ENCODE data around the gene ZNF335. TPM values are rescaled to one million over a fixed set of nuclear protein-coding genes. Genes with fewer than 3 reads are reported as not detected.

The ZNF335 gene, protein sequence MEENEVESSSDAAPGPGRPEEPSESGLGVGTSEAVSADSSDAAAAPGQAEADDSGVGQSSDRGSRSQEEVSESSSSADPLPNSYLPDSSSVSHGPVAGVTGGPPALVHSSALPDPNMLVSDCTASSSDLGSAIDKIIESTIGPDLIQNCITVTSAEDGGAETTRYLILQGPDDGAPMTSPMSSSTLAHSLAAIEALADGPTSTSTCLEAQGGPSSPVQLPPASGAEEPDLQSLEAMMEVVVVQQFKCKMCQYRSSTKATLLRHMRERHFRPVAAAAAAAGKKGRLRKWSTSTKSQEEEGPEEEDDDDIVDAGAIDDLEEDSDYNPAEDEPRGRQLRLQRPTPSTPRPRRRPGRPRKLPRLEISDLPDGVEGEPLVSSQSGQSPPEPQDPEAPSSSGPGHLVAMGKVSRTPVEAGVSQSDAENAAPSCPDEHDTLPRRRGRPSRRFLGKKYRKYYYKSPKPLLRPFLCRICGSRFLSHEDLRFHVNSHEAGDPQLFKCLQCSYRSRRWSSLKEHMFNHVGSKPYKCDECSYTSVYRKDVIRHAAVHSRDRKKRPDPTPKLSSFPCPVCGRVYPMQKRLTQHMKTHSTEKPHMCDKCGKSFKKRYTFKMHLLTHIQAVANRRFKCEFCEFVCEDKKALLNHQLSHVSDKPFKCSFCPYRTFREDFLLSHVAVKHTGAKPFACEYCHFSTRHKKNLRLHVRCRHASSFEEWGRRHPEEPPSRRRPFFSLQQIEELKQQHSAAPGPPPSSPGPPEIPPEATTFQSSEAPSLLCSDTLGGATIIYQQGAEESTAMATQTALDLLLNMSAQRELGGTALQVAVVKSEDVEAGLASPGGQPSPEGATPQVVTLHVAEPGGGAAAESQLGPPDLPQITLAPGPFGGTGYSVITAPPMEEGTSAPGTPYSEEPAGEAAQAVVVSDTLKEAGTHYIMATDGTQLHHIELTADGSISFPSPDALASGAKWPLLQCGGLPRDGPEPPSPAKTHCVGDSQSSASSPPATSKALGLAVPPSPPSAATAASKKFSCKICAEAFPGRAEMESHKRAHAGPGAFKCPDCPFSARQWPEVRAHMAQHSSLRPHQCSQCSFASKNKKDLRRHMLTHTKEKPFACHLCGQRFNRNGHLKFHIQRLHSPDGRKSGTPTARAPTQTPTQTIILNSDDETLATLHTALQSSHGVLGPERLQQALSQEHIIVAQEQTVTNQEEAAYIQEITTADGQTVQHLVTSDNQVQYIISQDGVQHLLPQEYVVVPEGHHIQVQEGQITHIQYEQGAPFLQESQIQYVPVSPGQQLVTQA (N-terminal part only)
- polyA plus RNA-seq (ENCODE audit: insufficient read length), result 14.4 TPM
- long read RNA-seq, donor 1, partial matches to known transcripts, result 9 of 9 reads
- long read RNA-seq, donor 1, other reads (novel, unspliced or antisense), result 0 of 9 reads
- long read RNA-seq, donor 2, partial matches to known transcripts, result 0 of 1 reads
- long read RNA-seq, donor 2, other reads (novel, unspliced or antisense), result 0 of 1 reads
- long read RNA-seq, donor 3, full-length matches to known transcripts, result 1 of 1 reads
- long read RNA-seq, donor 3, partial matches to known transcripts, result 0 of 1 reads
- long read RNA-seq, donor 3, other reads (novel, unspliced or antisense), result 0 of 1 reads
- long read RNA-seq, donor 4, result 0 reads
- long read RNA-seq, donor 5, partial matches to known transcripts, result 5 of 5 reads
- long read RNA-seq, donor 5, other reads (novel, unspliced or antisense), result 0 of 5 reads
- long read RNA-seq, donor 6, result 0 reads
- long read RNA-seq, donor 7, result 0 reads
- long read RNA-seq, donor 8, result 0 reads

DNA sequence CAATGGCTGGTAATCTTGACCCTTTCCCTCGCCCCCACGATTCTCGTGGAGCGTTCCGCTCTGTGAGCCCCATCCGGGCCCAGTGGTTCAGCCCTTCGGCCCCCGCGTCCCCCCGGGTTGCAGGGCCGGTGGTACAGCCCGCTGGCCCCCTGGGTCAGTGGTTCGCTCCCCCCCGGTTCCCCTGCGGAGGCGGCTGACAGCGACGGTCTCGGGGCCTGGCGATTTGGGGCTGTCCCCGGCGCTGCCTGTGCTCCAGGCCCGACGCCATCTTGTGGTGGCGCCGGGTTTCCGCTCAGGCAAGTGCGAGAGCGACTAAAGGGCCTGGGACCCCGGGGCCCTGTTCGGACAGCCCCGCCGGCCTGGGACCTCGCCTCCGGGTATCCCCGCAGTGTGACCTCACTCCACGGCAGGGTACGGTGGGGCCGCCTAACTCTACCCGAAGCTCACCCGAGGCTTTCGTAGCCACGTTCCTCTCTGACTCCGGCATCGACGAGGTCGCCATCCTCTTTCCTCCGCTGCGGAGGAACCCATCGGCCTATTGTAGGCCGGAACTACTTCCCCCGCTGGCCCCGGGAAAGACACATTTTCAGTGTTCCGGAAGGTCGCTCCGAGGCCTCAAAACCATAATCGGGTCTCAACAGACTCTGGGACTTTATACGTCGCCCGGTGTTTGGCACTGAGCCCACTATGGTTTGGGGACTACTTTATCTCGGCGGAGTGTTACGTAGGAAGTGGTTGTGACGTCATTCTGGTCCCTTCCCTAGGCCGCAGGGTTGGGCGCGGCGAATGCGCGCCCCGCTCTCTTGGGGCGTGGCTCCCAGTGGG is at the start of gene ZNF335:
TSS of gene ZNF335 (minus strand) at position 529 of the 825 bp plus-strand sequence. CDS start 793 bp downstream, outside the sequence.
- peak; percentile 96 for DNase-seq

DNA sequence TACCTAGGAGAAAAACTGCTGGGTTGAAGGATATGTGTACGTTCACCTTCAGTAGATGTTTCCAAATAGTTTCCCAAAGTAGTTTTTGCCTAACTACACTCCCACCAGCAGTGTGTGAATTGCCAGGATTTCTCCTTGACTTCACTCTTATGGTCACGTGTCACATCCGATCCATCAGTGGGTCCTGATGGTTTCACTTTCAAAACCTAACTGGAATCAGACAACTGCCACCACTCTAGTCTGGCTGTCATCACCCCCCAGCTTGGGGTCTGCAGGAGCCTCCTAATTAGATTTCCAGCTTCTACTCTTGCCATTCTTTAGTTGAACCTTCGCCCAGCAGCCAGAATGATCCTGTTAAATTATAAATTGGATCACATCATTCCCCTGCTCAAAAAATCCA is 48.6 kb upstream of the ZNF335 start:
- DNase-seq, result no peak

DNA sequence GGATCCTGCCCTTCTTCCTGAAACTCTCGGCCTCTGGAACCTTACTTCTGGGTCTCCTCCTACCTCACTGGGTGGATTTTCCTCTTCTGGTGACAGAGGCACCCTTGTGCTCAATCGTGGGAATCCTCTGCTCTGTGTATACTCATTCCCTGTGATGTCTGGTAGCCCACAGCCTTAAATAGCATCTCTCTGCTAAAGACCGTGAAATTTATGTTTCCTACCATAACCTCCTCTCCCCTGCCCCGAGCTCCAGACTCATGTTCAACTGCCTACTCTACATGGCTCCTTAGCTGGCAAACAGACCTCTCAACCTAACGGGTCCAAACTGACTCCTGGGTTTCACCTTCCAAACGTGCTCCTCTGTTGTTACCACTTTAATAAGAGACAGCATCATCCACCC is 46.6 kb upstream of the ZNF335 start:
- no peak for DNase-seq

DNA sequence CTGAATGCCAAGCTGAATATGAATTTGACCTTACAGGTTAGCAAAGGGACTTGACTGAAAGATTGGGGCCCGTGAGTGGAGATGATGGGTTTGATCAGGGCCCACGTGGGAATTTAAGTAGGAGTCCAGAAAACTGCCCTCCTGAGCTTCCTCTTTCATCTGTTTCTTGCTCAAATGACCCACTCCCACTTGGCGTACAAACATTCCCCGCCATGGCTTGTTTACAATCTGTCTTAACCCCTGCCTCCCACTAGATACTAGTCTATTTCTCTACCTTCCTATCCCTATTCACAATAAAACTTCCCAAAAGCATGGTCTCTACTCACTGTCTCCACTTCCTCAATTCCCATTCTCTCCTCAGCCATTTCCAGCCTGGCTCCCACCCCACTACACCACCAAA is 46.1 kb upstream of the ZNF335 start:
- DNase-seq, result no peak

DNA sequence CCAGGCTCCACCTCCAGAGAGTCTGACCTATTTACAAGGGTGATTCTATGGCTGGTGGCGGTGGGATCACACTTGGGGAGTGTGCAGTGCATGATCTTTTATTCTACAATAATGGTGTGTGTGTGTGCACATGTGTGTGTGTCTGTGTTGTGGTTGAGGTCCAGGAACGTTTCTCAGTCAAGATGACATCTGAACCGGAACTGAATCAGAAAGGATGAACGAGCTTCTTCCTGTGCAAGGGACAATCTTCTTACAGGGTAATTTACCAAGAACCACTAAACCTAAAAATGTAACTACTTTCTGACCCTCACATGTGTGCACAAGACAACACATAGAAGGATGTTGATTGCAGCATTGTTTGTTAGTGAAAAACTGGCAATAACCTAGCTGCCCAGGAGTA is 45.3 kb upstream of the ZNF335 start:
- DNase-seq, result no peak

DNA sequence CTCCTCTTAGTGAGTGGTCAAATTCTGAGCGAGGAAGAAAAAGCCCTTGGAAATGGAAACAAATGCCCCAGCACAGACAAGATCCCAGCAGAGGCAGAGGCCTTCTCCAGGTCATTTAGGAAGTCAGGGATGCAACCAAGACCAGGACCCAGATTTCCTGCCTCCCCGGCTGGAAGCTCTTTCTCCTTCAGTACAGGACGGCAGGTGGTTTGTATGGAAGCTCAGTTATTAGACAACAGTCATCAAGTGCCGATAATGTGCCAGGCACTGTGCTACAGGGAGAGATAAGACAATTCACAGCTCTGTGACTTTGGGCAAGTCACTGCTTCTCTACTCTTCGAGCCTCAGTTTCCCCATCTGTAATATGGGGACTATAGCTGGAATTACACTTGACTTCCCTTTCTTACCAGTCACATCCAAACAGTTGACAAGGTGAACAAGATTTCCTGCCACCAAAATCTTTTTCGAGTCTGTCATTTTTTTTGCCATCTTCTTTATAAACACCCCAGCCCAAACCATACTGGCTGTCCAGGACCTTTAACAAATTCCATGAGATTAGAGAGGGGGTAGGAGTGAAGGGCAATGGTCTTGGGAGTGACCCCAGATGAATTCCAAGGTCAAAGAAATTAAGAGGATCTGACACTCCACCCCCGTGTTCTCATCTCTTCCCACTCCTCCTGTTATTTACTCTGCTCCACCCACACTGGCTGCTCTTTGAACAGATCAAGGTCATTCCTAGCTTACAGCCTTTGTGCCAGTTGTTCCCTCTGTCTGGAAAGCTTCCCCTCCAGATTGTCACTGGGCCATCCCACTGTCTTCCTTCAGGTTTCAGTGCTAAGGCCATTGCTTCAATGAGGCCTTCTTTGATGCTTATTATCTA is 42.8 kb upstream of the ZNF335 start:
- no peak for DNase-seq

DNA sequence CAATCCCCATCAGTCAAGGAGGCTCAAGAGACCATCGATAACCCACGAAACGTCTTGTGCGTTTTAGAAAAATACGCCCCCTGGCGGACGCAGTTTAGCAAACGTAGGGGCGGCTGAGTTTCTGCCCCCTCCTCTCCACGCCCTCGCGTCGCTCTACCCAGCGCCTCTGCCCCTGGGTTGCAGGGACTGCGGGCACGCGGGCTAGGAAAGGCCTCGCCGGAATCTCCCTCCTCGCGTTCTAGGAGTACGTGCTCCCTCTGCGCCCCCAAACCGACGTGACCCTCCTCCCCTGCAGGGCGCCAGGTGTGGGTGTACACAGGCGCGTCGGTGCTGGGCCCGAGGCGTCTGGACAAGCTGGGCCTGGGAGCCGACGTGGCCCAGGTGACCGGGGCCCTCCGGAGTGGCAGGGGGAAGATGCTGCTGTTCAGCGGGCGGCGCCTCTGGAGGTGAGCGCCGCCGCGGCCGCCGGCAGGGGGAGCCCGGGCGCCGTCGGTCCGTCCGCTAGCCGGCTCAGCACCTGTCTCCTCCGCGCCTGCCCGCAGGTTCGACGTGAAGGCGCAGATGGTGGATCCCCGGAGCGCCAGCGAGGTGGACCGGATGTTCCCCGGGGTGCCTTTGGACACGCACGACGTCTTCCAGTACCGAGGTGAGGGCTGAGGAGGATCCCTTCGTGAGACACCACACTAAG is 42.0 kb upstream of the ZNF335 start:
- no peak for DNase-seq

DNA sequence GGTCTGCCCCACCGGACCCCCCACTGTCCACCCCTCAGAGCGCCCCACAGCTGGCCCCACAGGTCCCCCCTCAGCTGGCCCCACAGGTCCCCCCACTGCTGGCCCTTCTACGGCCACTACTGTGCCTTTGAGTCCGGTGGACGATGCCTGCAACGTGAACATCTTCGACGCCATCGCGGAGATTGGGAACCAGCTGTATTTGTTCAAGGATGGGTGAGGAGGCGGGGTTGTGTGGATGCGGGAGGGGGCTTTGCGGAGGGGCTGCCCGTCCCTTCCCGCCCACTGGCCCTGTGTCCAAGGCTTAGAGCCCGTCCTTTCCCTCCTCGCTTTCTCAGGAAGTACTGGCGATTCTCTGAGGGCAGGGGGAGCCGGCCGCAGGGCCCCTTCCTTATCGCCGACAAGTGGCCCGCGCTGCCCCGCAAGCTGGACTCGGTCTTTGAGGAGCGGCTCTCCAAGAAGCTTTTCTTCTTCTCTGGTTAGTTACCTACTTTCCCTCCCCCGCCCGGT is 41.4 kb upstream of the ZNF335 start:
- DNase-seq, result no peak

DNA sequence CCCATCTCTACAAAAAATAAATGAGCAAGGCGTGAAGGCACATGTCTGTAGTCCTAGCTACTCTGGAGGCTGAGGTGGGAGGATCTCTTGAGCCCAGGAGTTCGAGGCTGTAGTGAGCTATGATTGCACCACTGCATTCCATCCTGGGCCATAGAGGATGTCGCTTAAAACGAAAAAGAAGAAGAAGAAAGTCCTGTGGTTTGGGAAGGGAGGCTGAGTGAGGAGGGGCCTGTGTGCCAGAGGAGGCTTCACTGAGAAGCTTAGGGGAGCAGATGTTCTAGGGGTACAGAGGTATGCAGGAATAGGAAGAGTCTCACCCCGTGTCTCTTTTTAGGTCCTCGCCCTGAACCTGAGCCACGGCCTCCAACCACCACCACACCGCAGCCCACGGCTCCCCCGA is 40.9 kb upstream of the ZNF335 start:
- no peak for DNase-seq

DNA sequence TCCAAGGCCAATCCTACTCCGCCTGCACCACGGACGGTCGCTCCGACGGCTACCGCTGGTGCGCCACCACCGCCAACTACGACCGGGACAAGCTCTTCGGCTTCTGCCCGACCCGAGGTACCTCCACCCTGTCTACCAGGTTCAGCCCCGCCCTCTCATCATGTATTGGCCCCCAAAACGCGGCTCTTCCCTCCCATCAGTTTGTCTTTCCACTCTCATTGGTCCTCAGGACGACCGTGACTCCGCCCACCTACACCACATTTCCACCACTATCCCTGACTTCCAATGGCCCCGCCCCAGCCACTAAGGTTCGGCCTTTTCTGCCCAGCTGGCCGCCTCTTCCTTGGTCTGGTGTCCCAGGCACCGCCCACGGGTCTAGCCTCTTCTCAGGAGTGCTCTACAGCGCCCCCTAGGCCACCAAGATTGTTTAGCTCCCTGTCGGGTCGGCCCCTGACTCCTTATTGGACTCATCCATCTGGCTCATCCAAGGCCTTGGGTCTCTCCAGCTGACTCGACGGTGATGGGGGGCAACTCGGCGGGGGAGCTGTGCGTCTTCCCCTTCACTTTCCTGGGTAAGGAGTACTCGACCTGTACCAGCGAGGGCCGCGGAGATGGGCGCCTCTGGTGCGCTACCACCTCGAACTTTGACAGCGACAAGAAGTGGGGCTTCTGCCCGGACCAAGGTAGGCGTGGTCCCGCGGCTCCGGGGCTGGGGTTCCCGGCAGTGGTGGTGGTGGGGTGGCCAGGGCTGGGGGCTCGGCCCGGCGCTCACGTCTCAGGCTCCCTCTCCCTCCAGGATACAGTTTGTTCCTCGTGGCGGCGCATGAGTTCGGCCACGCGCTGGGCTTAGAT is 39.9 kb upstream of the ZNF335 start:
- DNase-seq, result no peak

DNA sequence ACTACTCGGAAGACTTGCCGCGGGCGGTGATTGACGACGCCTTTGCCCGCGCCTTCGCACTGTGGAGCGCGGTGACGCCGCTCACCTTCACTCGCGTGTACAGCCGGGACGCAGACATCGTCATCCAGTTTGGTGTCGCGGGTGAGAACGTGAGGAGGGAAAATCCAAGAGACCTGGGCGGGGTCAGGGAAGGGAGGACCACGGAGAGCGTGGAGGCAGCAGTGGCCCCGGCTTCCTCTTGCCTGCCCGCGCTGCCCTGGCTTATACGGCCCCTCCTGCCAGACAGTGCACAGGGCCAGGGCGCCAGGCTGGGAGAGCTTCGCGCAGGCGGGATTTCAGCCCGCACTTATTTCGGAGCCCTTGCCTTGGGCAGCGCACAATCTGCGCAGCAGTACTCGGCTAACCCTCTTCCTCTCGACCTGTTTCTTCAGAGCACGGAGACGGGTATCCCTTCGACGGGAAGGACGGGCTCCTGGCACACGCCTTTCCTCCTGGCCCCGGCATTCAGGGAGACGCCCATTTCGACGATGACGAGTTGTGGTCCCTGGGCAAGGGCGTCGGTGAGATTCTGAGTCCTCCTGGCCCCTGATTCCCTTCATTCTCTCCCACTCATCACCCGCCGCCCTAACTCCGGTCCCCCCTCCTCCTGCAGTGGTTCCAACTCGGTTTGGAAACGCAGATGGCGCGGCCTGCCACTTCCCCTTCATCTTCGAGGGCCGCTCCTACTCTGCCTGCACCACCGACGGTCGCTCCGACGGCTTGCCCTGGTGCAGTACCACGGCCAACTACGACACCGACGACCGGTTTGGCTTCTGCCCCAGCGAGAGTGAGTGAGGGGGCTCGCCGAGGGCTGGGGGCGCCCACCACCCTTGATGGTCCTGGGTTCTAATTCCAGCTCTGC is 38.7 kb upstream of the ZNF335 start:
- no peak for DNase-seq

DNA sequence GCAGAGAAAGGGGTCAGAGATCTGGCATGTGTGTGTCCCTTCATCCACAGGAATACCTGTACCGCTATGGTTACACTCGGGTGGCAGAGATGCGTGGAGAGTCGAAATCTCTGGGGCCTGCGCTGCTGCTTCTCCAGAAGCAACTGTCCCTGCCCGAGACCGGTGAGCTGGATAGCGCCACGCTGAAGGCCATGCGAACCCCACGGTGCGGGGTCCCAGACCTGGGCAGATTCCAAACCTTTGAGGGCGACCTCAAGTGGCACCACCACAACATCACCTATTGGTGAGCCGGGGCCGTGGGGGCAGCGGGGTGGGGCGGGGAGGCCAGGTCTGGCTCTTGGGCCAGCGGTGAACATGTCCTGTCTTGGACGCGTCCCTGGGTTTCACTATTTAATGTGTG is 37.8 kb upstream of the ZNF335 start:
- DNase-seq, result no peak

DNA sequence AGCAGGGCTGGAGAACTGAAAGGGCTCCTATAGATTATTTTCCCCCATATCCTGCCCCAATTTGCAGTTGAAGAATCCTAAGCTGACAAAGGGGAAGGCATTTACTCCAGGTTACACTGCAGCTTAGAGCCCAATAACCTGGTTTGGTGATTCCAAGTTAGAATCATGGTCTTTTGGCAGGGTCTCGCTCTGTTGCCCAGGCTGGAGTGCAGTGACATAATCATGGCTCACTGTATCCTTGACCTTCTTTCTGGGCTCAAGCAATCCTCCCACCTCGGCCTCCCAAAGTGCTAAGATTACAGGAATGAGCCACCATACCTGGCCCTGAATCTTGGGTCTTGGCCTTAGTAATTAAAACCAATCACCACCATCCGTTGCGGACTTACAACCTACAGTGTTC is 35.7 kb upstream of the ZNF335 start:
- DNase-seq, result no peak

DNA sequence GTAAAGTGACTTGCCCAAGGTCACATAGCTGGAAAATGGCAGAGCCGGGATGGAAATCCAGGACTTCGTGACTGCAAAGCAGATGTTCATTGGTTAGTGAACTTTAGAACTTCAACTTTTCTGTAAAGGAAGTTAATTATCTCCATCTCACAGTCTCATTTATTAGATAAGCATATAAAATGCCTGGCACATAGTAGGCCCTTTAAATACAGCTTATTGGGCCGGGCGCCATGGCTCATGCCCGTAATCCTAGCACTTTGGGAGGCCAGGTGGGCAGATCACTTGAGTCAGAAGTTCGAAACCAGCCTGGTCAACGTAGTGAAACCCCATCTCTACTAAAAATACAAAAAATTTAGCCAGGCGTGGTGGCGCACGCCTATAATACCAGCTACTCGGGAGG is 35.0 kb upstream of the ZNF335 start:
- DNase-seq, result no peak

DNA sequence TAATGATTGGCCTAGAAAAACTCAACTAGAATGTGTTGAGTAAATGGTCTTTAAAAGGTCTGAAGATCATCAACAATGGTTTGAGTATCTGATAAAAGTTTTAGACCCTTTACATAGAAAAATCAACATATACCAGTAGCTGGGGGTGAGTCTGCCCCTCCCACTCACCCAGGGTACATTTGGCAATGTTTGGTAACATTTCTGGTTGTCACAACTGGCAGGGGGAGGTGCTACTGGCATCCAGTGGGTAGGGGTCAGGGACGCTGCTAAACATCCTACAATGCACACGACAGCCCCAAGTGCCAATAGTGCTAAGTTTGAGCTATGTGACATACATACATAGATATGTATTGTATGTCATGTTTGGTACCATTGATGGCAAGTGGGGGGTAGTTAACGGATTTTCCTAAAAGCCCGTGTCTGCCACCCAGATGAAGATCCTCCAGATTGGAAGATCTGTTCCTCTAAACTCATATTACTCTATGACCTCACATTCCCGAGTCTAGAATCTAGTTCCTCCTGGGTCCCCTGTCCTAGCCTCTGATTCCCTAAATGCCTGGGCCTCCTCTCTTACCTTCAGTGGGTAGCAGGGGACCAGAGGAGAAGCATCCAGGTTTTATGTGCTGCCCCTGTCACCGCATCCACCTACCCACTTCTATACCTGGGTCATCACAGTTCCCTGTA is 34.2 kb upstream of the ZNF335 start:
- no peak for DNase-seq

All from left kidney (tissue), 8 donors.